GM08714 (cell line): Measurements from ENCODE around the gene CILP2.

Experiments
- H3K4me3 ChIP-seq: fragments of 200-500 bp; sonication (Bioruptor generic); 2 replicates; pipeline ENCODE4 v1.5.1; 2014; ENCODE audit warnings: mild to moderate bottlenecking, low read length, inconsistent platforms
- ZNF274 ChIP-seq: IDR thresholded peaks from 2 replicates; pipeline ENCODE4 v1.6.1; 2012; ENCODE audit warnings: mild to moderate bottlenecking, low read depth, low read length

Gene CILP2

GRCh38 chr19:19515642-19516519 is 22.2 kb upstream of the CILP2 start, which contains the start of gene NDUFA13:
TSS of gene NDUFA13 (plus strand) at chr19:19516225. CDS start at chr19:19516239, 14 bp downstream.
- H3K4me3 ChIP-seq = peak within 1 kb of the TSS; percentile 84
- no peak for TF ChIP-seq ZNF274

GRCh38 chr19:19517235-19517619 is 20.8 kb upstream of the CILP2 start:
- H3K4me3 ChIP-seq = peak overlapping the region; percentile 84; the same call in 1 of the 2 replicates
- TF ChIP-seq ZNF274 = no peak

GRCh38 chr19:19520989-19521388 is 17.1 kb upstream of the CILP2 start:
- no peak for TF ChIP-seq ZNF274

GRCh38 chr19:19523177-19523576 is 14.9 kb upstream of the CILP2 start:
- no peak overlapping the region for H3K4me3 ChIP-seq
- no peak for TF ChIP-seq ZNF274

More at GRCh38 chr19:19520989-19521388, 17.1 kb upstream of the CILP2 start:
- H3K4me3 ChIP-seq = no peak overlapping the region

GRCh38 chr19:19524053-19524452 is 14.0 kb upstream of the CILP2 start:
- no peak overlapping the region for H3K4me3 ChIP-seq
- TF ChIP-seq ZNF274 = no peak

GRCh38 chr19:19525611-19526380 is 12.3 kb upstream of the CILP2 start:
- TF ChIP-seq ZNF274 = no peak
- no peak overlapping the region for H3K4me3 ChIP-seq

GRCh38 chr19:19526581-19527370 is 11.3 kb upstream of the CILP2 start:
- no peak for TF ChIP-seq ZNF274
- H3K4me3 ChIP-seq = no peak overlapping the region

GRCh38 chr19:19527371-19527656 is 10.8 kb upstream of the CILP2 start:
- TF ChIP-seq ZNF274 = no peak
- H3K4me3 ChIP-seq = no peak overlapping the region

GRCh38 chr19:19527674-19528625 is 10.1 kb upstream of the CILP2 start:
- TF ChIP-seq ZNF274 = no peak

GRCh38 chr19:19528721-19529490 is 9.2 kb upstream of the CILP2 start, which contains the start of gene YJEFN3:
TSS of gene YJEFN3 (plus strand) at chr19:19528911. CDS start at chr19:19528933, 22 bp downstream.
- no peak within 1 kb of the TSS for H3K4me3 ChIP-seq
- TF ChIP-seq ZNF274 = no peak

More at GRCh38 chr19:19527674-19528625, 10.1 kb upstream of the CILP2 start:
- no peak overlapping the region for H3K4me3 ChIP-seq

GRCh38 chr19:19529783-19530422 is 8.2 kb upstream of the CILP2 start:
- no peak for TF ChIP-seq ZNF274
- H3K4me3 ChIP-seq = no peak overlapping the region

GRCh38 chr19:19530423-19530804 is 7.7 kb upstream of the CILP2 start:
- TF ChIP-seq ZNF274 = no peak

More at GRCh38 chr19:19530423-19530804, 7.7 kb upstream of the CILP2 start:
- no peak overlapping the region for H3K4me3 ChIP-seq
